ENCODE measurements around the gene UCK2. TPM values are rescaled to one million over a fixed set of nuclear protein-coding genes. Genes with fewer than 3 reads are reported as not detected.
"Not testable (repeated sequence)": the region's sequence is repeated elsewhere in the genome, so short reads cannot be mapped to it uniquely, and the experiment has no call there.

Gene UCK2
- total and polyA plus RNA-seq, 2 experiments from 2014 or later, result 101 to 149 TPM

- TF ChIP-seq ZNF331 (CRISPR knock-in tag; IDR thresholded peaks at IDR 0.05; ENCODE audit: low read depth), result no peak
- H2AFZ ChIP-seq, result no peak overlapping the region
- no peaks in the 10 kb centered on the region for H3K4me1 ChIP-seq (ENCODE audit: insufficient read depth)
- no peaks in the 10 kb centered on the region for H4K20me1 ChIP-seq (replicated peaks; ENCODE audit: insufficient read depth)
- H3K4me3 ChIP-seq, result no peak overlapping the region
- no peaks in the 10 kb centered on the region for H3K27me3 ChIP-seq (ENCODE audit: insufficient read depth)
- no peaks in the 10 kb centered on the region for H3F3A ChIP-seq (replicated peaks; ENCODE audit: low read depth)
- H3K36me3 Mint-ChIP-seq (ENCODE audit: low read depth), result no peaks in the 10 kb centered on the region
- peaks cover 4% of the 10 kb centered on the region for H3K27me3 Mint-ChIP-seq (ENCODE audit: insufficient read depth, low read depth, poor library complexity)
- H3K9me2 ChIP-seq (ENCODE audit: insufficient read depth), result no peaks in the 10 kb centered on the region
- H3K4me1 Mint-ChIP-seq, result peaks cover 4% of the 10 kb centered on the region; the same call in 2 of the 3 replicates
- peak; percentile 42 for ATAC-seq
- no peak overlapping the region for H3K4me2 ChIP-seq
- H3K79me2 ChIP-seq (replicated peaks; ENCODE audit: insufficient read depth), result no peaks in the 10 kb centered on the region
- H3K4me3 Mint-ChIP-seq, result no peak overlapping the region
- H3K9me3 Mint-ChIP-seq, result peaks cover 14% of the 10 kb centered on the region
- DNase-seq (ENCODE audit: low spot score), result peak; percentile 6
- H3K27ac Mint-ChIP-seq, result no peak overlapping the region
- no peak overlapping the region for H3K27ac ChIP-seq (ENCODE audit: low read depth)
- H3K36me3 ChIP-seq (ENCODE audit: insufficient read depth), result no peaks in the 10 kb centered on the region
Observed at GRCh38 chr1:165795894-165796293, 31.5 kb upstream of the UCK2 start.

- Mint-ChIP-seq H3K4me3 (no peak overlapping the region), H3K9me3 (peaks cover 16% of the 10 kb centered on the region), H3K4me1 (peaks cover 4% of the 10 kb centered on the region; the same call in 2 of the 3 replicates), H3K36me3 (ENCODE audit: low read depth) (no peaks in the 10 kb centered on the region), H3K27me3 (ENCODE audit: insufficient read depth, low read depth, poor library complexity) (peaks cover 4% of the 10 kb centered on the region), H3K27ac (no peak overlapping the region)
- Histone ChIP-seq H3K9me2 (ENCODE audit: insufficient read depth) (no peaks in the 10 kb centered on the region), H3K27me3 (ENCODE audit: insufficient read depth) (no peaks in the 10 kb centered on the region), H3K4me1 (ENCODE audit: insufficient read depth) (no peaks in the 10 kb centered on the region), H3K4me3 (no peak overlapping the region), H3K4me2 (no peak overlapping the region), H3K27ac (ENCODE audit: low read depth) (no peak overlapping the region), H3K79me2 (replicated peaks; ENCODE audit: insufficient read depth) (no peaks in the 10 kb centered on the region), H2AFZ (no peak overlapping the region), H3K36me3 (ENCODE audit: insufficient read depth) (no peaks in the 10 kb centered on the region), H4K20me1 (replicated peaks; ENCODE audit: insufficient read depth) (no peaks in the 10 kb centered on the region), H3F3A (replicated peaks; ENCODE audit: low read depth) (no peaks in the 10 kb centered on the region)
- no peak for TF ChIP-seq EZH2 (IDR thresholded peaks at IDR 0.05; ENCODE audit: low read depth, unreplicated experiment)
- no peak for TF ChIP-seq POLR2AphosphoS5 (IDR thresholded peaks at IDR 0.05; ENCODE audit: low read depth)
- no peak for TF ChIP-seq NANOG (IDR thresholded peaks at IDR 0.05; ENCODE audit: borderline replicate concordance)
- no peak for TF ChIP-seq CTCF (conservative IDR thresholded peaks at IDR 0.05; ENCODE audit: low read depth in 2 of 2)
- no peak for TF ChIP-seq ZNF462 (CRISPR knock-in tag; IDR thresholded peaks at IDR 0.05)
- DNase-seq (ENCODE audit: low spot score), result no peak
- no peak for ATAC-seq
Observed at GRCh38 chr1:165799387-165799786, 28.0 kb upstream of the UCK2 start.

GRCh38 chr1:165804513-165804912, 22.9 kb upstream of the UCK2 start:
- not testable (repeated sequence) for H3K4me3 Mint-ChIP-seq; H3F3A ChIP-seq (replicated peaks; ENCODE audit: low read depth); DNase-seq (ENCODE audit: low spot score); H3K4me1 ChIP-seq (ENCODE audit: insufficient read depth); H3K4me3 ChIP-seq; H3K36me3 ChIP-seq (ENCODE audit: insufficient read depth); H3K27me3 ChIP-seq (ENCODE audit: insufficient read depth); H3K27ac Mint-ChIP-seq; H2AFZ ChIP-seq; H3K36me3 Mint-ChIP-seq (ENCODE audit: low read depth); H3K9me2 ChIP-seq (ENCODE audit: insufficient read depth); ATAC-seq; H3K4me1 Mint-ChIP-seq; H3K9me3 Mint-ChIP-seq; H3K79me2 ChIP-seq (replicated peaks; ENCODE audit: insufficient read depth); H4K20me1 ChIP-seq (replicated peaks; ENCODE audit: insufficient read depth); H3K27me3 Mint-ChIP-seq (ENCODE audit: insufficient read depth, low read depth, poor library complexity); H3K4me2 ChIP-seq; H3K27ac ChIP-seq (ENCODE audit: low read depth)
